ENCODE data around the gene CACTIN. TPM values are rescaled to one million over a fixed set of nuclear protein-coding genes. Genes with fewer than 3 reads are reported as not detected.
A peak's percentile ranks its signal among the peaks of the same experiment; 100 is the strongest.

The CACTIN gene
- total RNA-seq, 4 donors from 2014 or later = 20.3 to 34.2 (median 28.6) TPM

GRCh38 chr19:3608079-3608641 lies 18.4 kb downstream of the CACTIN start:
- WGBS, 2 donors (ENCODE audit: low coverage in 1 of 2) = 59% methylated on average over 3 of the region's 3 CpGs; no CpG with 5 or more reads in 1 of the 2 donors
- Histone ChIP-seq H3K9me3 (no peaks in the 10 kb centered on the region), H3K4me3 (peak overlapping the region in 1 of 2 donors; percentile 76), H3K27ac (peak overlapping the region in 3 of 4 donors; percentile 82 to 92 (median 86)), H3K36me3 (peaks cover 0 to 30% of the 10 kb centered on the region in 2 donors), H3K27me3 (no peaks in the 10 kb centered on the region), H3K4me1 (peaks cover 0 to 90% (median 35%) of the 10 kb centered on the region in 3 donors)
- ATAC-seq = no peak
- TF ChIP-seq POLR2AphosphoS5 (IDR thresholded peaks at IDR 0.05) (no peak), POLR2A (IDR thresholded peaks at IDR 0.05) (no peak), EP300 (IDR thresholded peaks at IDR 0.05) (no peak), CTCF (IDR thresholded peaks at IDR 0.05) (no peak)

GRCh38 chr19:3607303-3608078 lies 19.1 kb downstream of the CACTIN start:
- WGBS, 2 donors (ENCODE audit: low coverage in 1 of 2) = 11 to 54% methylated on average over 7 to 10 of the region's 22 CpGs

GRCh38 chr19:3606690-3607289 lies 19.8 kb downstream of the CACTIN start, which contains the start of gene TBXA2R:
TBXA2R (minus strand) TSS chr19:3606875; CDS start chr19:3600634, 6,241 bp downstream.
- no CpG with 5 or more reads among the region's 46 CpGs for WGBS, 2 donors (ENCODE audit: low coverage in 1 of 2)
- Histone ChIP-seq H3K9me3 (no peaks in the 10 kb centered on the region), H3K27ac (peak within 1 kb of the TSS; percentile 11 to 92 (median 84)), H3K27me3 (no peaks in the 10 kb centered on the region), H3K4me3 (peak within 1 kb of the TSS; percentile 52 to 76), H3K4me1 (peaks cover 0 to 82% (median 32%) of the 10 kb centered on the region in 3 donors), H3K36me3 (peaks cover 0 to 16% of the 10 kb centered on the region in 2 donors)
- ATAC-seq = peak; percentile 84
- TF ChIP-seq POLR2A (IDR thresholded peaks at IDR 0.05) (peak in 1 of 2 donors; percentile 5), CTCF (IDR thresholded peaks at IDR 0.05) (no peak), POLR2AphosphoS5 (IDR thresholded peaks at IDR 0.05) (peak; percentile 57)

More at GRCh38 chr19:3607303-3608078, 19.1 kb downstream of the CACTIN start:
- TF ChIP-seq CTCF (IDR thresholded peaks at IDR 0.05) (no peak), POLR2A (IDR thresholded peaks at IDR 0.05) (no peak), EP300 (IDR thresholded peaks at IDR 0.05) (no peak), POLR2AphosphoS5 (IDR thresholded peaks at IDR 0.05) (no peak)
- Histone ChIP-seq H3K4me3 (peak overlapping the region; percentile 52 to 76), H3K36me3 (peaks cover 0 to 23% of the 10 kb centered on the region in 2 donors), H3K27ac (peak overlapping the region; percentile 11 to 92 (median 84)), H3K9me3 (no peaks in the 10 kb centered on the region), H3K4me1 (peaks cover 0 to 88% (median 32%) of the 10 kb centered on the region in 3 donors), H3K27me3 (no peaks in the 10 kb centered on the region)
- ATAC-seq = peak; percentile 24

GRCh38 chr19:3606174-3606689 lies 20.4 kb downstream of the CACTIN start:
- 20% methylated on average over 2 of the region's 35 CpGs; no CpG with 5 or more reads in 1 of the 2 donors for WGBS, 2 donors (ENCODE audit: low coverage in 1 of 2)
- TF ChIP-seq CTCF (IDR thresholded peaks at IDR 0.05) (no peak), POLR2AphosphoS5 (IDR thresholded peaks at IDR 0.05) (no peak), EP300 (IDR thresholded peaks at IDR 0.05) (no peak), POLR2A (IDR thresholded peaks at IDR 0.05) (no peak)
- no peaks in the 10 kb centered on the region for H3K9me3 ChIP-seq
- peaks cover 0 to 82% (median 32%) of the 10 kb centered on the region in 3 donors for H3K4me1 ChIP-seq
- H3K36me3 ChIP-seq = peaks cover 0 to 10% of the 10 kb centered on the region in 2 donors
- no peaks in the 10 kb centered on the region for H3K27me3 ChIP-seq
- peak; percentile 30 for ATAC-seq
- peak overlapping the region; percentile 11 to 92 (median 84) for H3K27ac ChIP-seq
- peak overlapping the region; percentile 52 to 76 for H3K4me3 ChIP-seq
